ENCODE measurements around the gene NR1I3.

NR1I3 gene

DNA sequence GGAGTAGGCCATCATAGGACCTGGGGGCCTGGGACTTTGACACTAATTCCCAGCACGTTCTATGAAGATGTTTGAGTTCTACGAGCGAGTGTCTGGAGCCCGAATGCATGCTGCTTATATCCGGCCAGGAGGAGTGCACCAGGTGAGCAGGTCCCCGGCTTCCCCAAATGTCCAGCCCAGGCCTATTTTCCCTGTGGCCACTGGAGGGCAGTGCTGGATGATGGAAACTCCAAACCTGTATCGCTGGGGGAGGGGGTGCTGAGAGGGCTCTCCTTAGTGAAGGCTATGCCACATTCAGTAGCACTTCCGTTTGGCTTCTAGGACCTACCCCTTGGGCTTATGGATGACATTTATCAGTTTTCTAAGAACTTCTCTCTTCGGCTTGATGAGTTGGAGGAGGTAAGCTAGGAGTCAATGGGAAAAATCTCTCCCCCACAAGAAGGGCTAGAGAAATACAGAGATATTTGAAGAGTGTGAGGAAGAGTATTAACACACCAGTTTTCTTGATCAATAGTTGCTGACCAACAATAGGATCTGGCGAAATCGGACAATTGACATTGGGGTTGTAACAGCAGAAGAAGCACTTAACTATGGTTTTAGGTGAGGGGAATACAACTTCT, 28.1 kb downstream of the NR1I3 start:
- in situ Hi-C loops (cut with MboI; ENCODE audit: low sequenced_read_pairs, unreplicated experiment), result no loop called here
- peak; percentile 74 for DNase-seq (ENCODE audit: low spot score)

DNA sequence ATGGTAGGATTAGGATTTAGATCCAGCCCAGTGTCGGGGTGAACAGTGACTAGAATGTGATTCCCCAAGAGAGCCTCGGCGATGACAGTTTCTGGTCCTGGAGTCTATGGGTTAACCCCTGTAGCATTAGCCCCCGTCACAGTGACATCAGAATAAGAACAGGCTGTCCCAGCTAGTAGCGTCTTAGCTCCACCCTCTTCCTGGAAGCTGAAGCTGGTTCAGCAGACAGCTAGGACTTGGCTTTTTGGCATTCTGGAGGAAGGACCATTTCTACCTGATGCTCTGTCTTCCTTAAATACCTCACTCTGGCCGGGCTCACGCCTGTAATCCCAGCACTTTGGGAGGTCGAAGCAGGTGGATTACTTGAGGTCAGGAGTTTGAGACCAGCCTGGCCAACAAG, 30.8 kb downstream of the NR1I3 start:
- no peak for DNase-seq (ENCODE audit: low spot score)
- TF ChIP-seq CTCF (IDR thresholded peaks at IDR 0.05; ENCODE audit: borderline replicate concordance, control extremely low read depth, extremely low read depth, insufficient read depth, missing control alignments), result no peak
- in situ Hi-C loops (cut with MboI; ENCODE audit: low sequenced_read_pairs, unreplicated experiment), result no loop called here

More for the DNA sequence above, 28.1 kb downstream of the NR1I3 start:
- peak; percentile 85 for TF ChIP-seq CTCF (IDR thresholded peaks at IDR 0.05; ENCODE audit: borderline replicate concordance, control extremely low read depth, extremely low read depth, insufficient read depth, missing control alignments)

- DNase-seq (ENCODE audit: low spot score), result no peak
- TF ChIP-seq CTCF (IDR thresholded peaks at IDR 0.05; ENCODE audit: borderline replicate concordance, control extremely low read depth, extremely low read depth, insufficient read depth, missing control alignments), result no peak
- in situ Hi-C loops (cut with MboI; ENCODE audit: low sequenced_read_pairs, unreplicated experiment), result no loop called here
Measured at GRCh38 chr1:161206411-161207140, 31.4 kb downstream of the NR1I3 start.

GRCh38 chr1:161201836-161202712, 35.9 kb downstream of the NR1I3 start, which contains the start of gene NDUFS2:
Gene NDUFS2 (plus strand): TSS chr1:161202367. CDS start chr1:161202386, 19 bp downstream.
- in situ Hi-C loops (cut with MboI; ENCODE audit: low sequenced_read_pairs, unreplicated experiment), result no loop called here
- TF ChIP-seq CTCF (IDR thresholded peaks at IDR 0.05; ENCODE audit: borderline replicate concordance, control extremely low read depth, extremely low read depth, insufficient read depth, missing control alignments), result no peak
- DNase-seq (ENCODE audit: low spot score), result peak; percentile 96

DNA sequence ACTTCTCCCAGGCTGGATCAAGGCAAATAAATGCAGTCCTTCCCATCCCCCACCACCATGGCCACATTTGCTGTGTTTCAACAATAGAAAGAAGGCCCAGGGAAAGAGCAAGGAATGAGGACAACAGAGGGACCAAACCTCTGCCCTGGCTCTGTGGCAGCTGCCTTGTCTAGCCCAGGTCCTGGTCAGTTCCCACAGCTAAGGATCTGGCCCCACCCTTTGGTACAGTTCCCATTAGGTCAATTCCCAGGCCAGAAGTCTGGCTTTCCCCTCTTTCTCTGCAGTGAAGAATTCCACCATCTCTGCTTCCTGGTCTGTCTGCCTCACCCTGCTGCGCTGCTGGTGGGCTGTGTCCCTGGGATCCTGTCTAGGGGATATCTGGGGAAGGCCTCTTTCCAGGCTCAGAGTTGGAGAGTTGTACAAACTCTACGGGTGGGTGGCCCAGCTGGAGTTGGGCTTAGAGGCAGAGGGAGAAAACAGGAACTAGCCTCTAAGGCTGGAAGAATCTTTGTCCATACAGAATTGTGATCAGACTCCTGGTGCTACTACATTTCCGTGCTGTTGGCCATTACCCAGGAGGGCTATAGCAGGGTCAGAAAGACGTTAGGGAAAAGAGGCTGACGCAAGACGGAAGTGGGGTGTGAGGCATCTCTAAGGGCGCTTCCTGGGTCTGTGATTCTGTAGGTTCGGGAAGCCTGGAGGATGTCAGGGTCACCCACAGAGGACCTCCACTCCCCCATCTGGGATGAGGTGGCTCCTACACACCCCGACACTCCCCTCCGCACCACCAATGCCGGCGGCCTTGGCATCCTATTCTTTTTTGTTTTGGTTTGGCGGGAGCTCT, 36.8 kb downstream of the NR1I3 start:
- DNase-seq (ENCODE audit: low spot score), result peak; percentile 22
- in situ Hi-C loops (cut with MboI; ENCODE audit: low sequenced_read_pairs, unreplicated experiment), result no loop called here
- no peak for TF ChIP-seq CTCF (IDR thresholded peaks at IDR 0.05; ENCODE audit: borderline replicate concordance, control extremely low read depth, extremely low read depth, insufficient read depth, missing control alignments)

Data from GM13976 (cell line).